ENCODE measurements around the gene DENND11.
"Not testable (repeated sequence)": the region's sequence is repeated elsewhere in the genome, so short reads cannot be mapped to it uniquely, and the experiment has no call there.

The DENND11 gene

DNA sequence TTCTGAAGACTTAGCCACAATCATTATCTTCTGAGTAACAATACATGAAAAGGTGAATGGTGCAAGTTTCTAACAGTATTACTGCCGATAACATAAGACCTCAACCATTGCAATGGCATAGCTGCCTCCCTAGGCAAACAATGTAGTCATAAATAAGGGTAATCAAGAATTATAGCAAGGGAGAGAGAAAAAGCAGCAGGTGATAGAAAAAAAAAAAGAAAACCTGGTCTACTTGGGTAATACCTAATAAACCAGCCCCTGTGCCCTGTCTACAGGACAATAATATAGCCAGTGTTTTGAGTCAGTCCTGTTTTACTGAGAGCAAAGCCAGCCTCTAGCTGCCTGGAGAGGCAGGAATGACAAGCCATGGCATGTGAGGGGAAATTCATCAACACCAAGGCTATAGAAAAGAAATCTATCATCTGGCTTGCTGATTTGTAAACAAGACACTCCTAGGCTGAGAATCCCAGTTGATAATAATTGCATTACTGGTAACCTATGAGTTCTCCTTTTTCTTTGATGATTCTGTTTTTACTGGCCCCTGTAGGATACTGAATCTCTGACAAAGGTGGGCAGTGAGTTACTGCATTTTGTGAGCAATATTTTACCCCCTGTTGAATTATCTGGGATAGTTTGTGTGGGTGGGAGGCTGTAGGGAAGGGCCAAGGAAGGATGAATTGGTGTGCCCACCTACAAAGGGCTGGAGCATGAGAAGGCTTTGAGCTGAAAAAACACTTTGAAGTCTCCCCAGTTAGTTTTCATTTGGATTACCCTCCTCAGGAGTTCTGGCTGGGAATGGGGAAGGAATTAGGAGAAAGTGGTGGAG is 4.5 kb upstream of the DENND11 start:
- DNase-seq (ENCODE audit: low read depth in 2 of 2), result no peak

DNA sequence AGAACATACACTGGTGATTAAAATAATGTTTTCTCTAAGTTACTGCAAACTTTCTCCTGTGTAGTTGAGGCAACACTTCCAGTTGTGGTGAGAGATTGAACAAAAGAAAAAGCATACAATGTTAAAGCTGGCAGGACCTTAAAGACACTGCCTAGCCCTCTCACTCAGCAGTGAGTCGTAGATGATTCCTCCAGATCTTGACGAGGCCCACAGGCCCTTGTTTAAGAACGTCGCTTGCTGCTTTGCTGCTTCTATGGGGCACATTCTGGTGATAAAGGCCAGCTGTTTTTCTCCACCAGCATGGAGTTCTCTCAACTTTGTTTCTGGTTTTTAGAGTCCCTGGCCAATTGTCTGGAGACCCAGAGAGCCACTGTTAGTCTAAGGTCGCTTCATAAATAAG is 2.8 kb upstream of the DENND11 start:
- DNase-seq (ENCODE audit: low read depth in 2 of 2), result no peak

DNA sequence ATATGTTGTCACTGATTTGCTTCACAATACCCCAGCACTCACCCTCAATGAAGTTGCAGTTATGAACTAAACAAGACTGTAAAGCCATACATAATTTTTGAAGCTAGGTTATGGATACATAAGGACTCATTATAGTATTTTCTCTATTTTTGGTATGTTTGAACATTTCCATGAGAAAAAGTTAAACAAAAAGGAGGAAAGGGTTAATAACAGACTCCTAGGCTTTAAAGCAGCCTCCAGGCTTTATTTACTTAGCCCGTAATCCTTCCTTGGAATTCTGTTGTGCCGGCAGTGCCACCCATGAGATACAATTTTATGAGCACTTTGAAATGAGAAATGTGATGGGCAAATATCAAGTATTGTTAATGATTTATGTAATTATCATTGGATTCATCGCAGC is 2.1 kb upstream of the DENND11 start:
- DNase-seq (ENCODE audit: low read depth in 2 of 2), result no peak

DNA sequence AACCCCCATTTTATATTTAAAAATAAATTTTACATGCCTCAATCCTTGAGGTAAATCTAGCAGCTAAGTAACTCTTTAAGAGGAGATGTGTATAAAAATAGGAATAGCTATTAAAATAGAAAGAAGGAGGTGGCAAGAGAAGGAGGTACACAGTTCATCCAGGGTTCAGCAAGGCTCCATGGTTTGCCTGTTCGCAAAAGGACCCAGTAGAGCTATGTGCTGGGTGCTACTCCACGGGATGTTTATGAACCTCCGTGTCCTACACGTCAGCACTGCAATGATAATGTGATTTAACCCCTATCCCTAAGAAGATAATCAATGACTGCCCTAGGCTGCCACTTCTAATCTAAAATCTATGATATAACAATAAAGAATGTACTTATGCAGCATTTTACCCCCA is 926 bp upstream of the DENND11 start:
- no peak for DNase-seq (ENCODE audit: low read depth in 2 of 2)

GRCh38 chr7:141701489-141702046 is 398 bp downstream of the DENND11 start:
- DNase-seq (ENCODE audit: low read depth in 2 of 2), result peak; percentile 38 to 45

DNA sequence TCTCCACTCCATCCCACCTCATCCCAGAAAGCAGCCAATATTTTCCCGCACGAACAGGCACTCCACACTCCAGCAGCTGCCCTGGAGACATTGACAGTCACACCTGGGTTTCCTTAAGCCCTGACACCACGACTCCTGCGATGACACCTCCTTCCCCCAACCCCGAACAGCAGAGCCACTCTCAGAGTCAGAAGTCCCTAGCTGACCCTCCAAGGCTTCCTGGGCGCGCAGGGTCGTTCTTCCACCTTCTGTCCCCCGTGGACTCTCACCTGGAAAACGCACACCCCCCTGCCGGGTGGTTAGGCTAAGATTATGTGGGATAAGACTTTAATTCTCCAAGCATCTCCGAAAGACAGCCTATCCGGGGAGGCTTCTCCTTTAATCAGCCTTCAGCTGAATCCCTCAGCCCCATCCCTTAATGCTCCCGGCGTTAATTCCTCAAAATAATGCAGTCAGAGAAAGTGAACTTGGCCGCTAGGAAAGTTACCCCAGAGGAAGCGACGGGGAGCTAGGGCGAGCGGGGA is 1.1 kb downstream of the DENND11 start:
- no peak for DNase-seq (ENCODE audit: low read depth in 2 of 2)

DNA sequence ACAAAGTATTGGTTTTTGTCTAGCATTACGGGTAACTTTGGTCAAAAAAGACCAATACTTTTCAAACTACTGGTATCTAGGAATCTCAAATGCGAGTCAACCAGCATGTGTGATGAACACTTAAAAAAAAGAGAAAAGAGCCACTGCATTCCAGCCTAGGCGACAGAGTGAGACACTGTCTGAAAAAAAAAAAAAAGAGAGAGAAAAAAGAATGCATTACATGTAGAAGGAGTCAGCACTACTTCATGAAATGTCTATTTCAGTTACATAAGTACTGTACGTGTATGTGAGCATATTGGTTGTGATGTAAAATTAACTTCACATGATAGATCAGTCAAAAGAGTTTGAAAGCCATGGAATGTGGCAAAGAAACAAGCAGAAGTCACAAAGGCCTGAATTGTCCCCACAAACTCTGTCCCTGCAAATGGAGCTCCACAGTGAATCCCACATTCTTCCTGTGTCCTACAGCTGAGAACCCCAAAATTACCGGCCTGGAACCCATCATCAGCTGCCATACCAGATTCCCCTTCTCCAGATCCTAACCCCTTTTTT is 1.6 kb downstream of the DENND11 start:
- no peak for DNase-seq (ENCODE audit: low read depth in 2 of 2)

DNA sequence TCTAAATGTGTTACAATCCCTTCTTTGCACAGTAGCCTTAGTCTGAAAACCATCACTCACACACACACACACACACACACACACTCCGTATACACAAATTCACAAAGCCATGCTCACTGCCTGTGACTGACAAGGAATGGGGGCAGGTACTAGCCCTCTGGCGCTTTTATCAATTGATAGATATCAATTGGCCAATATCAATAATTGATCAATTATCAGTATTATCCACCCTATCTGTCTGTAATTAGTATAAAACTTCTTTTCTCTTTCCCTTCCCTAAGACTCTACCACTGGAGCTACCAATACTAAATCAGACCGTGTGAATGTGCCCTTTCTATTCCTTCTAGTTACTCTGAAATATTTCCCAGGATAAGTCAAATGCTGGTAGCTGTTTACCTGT is 2.1 kb downstream of the DENND11 start:
- DNase-seq (ENCODE audit: low read depth in 2 of 2), result no peak

DNA sequence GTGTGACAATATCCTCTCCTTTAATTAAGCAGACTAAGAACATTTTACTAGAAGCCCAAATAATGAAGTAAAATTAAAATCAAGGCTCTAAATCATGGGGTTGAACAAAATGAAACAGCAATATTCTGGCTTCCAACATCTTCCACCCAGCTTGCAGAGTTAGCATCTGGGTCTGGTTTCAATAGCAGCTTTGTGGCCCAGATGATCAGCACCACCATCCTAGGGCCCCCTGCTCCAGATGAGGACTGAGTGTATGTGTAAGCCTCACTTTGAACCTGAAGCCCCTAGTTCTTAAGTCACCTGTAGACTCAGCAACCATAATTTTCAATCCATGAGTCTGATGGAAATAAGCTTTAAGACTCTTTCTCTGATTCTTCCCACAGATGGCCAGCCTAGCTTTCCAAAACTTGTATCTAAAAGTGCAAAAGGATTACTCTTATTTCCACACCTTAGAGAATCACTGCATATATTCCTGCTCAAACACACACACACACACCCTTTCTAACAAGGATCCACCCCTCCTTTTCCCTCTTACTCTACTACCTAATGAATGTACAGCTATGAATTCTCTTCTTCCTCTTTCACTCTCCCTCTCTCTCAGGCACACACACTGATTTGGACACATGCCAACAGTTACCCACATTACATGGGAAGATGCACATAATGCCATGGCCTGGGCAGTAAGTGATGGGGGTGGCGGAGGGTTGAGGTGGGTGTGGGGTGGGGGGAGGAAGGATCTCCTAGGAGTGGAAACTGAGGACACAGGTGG is 3.5 kb downstream of the DENND11 start:
- DNase-seq (ENCODE audit: low read depth in 2 of 2), result no peak

DNA sequence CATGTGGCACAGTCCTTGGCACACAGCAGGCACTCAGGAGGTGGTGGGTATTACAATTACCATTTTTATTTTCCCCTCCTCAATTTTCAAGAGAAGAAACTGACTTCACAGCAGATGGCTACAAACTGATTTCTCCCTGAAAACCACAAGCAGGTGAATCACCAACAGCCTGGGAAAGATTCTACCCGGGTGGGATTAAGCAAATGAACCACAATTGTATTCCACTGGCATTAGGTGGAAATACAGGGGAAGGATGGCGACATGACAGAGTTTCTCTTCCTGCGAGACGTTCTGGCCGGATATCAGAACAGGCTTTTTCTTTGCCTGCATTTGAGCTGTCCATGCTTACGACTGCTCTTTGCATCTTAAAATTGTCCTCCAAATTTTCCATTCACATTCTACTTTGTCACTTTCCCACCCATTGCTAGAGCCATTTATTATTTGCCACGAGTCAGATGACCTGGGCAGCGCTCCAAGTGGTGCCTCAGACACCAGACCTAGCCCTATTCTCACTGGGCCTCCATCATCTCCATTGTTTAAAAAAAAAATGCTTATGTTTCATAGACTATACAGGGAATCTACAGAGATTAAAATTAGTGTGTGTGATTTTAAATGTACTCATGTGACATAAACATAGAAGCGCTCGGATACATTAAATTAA is 4.6 kb downstream of the DENND11 start:
- no peak for DNase-seq (ENCODE audit: low read depth in 2 of 2)

- DNase-seq (ENCODE audit: low read depth in 2 of 2), result no peak
Measured at GRCh38 chr7:141696348-141696747, 5.6 kb downstream of the DENND11 start.

DNA sequence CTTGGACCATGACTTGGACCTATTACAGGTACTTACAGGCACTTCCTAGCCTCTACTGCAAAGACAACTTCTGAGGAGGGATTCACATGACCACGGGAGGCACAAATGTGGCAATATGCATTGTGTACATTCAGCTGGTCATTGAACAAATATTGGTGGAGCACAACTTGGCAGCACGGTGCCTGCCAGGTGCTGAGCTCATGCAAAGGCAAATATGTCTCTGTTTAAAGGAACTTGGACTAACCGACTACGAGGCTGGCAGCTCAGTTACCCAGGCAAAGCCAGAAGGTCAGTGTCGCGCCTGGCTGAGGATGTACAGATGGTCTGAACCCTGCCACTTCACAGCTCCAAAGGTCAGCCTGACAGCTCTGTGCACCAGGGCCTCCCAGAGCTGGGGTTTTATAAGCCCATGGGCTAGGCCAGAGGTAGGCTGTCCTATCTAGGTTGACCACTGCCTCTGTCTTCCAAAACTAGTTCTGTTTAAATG is 6.1 kb downstream of the DENND11 start:
- DNase-seq (ENCODE audit: low read depth in 2 of 2), result no peak

DNA sequence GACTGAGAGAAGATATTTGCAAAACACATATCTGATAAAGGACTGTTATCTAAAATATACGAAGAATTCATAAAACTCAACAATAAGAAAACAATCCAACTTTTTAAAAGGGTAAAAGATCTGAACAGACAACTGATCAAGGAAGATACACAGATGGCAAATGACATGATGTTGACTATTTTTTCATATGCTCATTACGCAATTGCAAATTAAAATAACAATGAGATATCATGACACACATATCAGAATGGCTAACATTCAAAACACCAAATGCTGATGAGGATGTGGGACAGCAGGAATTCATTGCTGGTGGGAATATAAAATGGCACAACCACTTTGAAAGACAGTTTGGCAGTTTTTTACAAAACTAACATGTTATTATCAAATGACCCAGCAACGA is 8.9 kb downstream of the DENND11 start:
- DNase-seq (ENCODE audit: low read depth in 2 of 2), result no peak

- no peak for DNase-seq (ENCODE audit: low read depth in 2 of 2)
Measured at GRCh38 chr7:141691961-141692360, 10.0 kb downstream of the DENND11 start.

- no peak for DNase-seq (ENCODE audit: low read depth in 2 of 2)
Measured at GRCh38 chr7:141691540-141691939, 10.4 kb downstream of the DENND11 start.

DNA sequence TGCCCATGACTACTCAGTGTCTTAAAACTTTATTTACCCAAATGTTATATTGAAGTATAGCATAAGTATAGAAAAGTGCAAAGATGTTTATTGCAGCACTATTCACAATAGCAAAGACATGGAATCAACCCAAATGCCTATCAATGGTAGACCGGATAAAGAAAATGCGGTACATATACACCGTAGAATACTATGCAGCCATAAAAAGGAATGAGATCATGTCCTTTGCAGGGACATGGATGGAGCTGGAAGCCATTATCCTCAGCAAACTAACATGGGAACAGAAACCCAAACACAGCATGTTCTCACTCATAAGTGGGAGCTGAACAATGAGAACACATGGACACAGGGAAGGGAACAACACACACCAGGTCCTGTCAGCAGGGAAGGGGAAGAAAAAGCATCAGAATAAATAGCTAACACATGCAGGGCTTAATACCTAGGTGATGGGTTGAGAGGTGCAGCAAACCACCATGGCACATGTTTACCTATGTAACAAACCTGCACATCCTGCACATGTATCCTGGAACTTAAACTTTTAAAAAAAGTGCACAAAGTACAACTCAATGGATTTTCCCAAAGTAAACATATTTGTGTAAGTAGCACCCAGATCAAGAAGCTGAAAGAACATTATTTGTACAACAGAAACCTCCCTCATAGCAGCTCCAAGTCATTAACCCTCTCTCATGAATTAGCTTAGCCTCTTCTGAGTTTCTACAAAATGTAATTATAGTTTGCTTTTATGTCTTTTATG is 12.7 kb downstream of the DENND11 start:
- DNase-seq (ENCODE audit: low read depth in 2 of 2), result not testable (repeated sequence)

GRCh38 chr7:141688043-141688442 is 13.9 kb downstream of the DENND11 start:
- DNase-seq (ENCODE audit: low read depth in 2 of 2), result no peak

DNA sequence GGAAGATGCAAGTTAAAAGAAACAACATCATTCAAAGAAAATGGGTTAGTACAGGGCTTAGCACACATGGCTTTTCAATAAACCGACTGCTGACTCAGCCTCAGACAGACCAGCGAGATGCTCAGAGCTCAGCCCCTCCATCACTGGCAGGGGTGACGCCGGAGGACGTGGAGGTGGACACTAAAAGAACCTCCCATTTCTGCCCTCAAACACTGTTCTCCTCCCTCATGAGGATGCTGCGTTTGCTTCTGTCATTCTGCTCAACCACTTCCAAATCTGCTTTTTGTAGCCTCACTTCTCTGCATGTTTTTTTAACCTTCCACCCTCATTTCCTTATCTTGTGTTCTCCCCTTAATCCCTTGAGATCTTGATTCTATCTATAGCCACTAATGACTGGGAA is 15.3 kb downstream of the DENND11 start:
- DNase-seq (ENCODE audit: low read depth in 2 of 2), result no peak

GRCh38 chr7:141686074-141686473 is 15.9 kb downstream of the DENND11 start:
- no peak for DNase-seq (ENCODE audit: low read depth in 2 of 2)

DNA sequence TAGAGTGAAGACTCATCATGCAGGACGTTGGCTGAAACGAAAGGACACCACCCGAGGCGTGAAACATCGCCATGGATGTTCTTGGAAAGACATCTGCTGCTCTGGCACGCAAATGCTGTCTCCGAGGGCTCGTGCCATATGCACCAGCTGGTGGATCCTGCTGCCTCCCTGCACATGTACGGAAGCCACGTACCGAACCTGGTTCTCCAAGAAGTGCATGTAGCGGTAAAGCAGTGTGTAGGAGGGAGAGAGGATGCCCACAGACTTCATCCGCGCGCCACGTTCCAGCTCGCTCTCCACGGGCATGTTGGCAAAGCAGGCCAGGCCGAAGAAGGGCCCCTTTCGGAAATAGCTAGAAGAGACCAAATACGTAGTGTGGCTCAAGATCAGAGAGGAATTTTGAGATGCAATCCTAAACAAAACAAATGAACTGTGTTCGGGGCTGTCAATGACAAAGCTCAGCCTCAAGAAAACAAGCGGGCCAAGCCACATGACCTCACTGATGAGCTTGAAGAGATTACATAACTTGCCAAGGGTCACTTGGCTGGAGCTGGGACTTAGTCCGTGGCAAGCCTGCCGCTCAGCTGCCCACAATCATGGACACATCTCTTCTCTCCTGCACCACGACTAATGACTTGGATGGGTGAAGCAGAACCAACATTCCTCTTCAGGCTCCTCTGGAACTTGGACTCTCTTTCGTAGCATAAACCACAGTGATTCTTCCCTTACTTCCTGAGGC is 16.5 kb downstream of the DENND11 start:
- DNase-seq (ENCODE audit: low read depth in 2 of 2), result no peak
